Kidney glomerular epithelial cell (primary cell): ENCODE results near the gene DPH1.
"Not testable (repeated sequence)": the region's sequence is repeated elsewhere in the genome, so short reads cannot be mapped to it uniquely, and the experiment has no call there.

Experiments used
- DNase-seq: peaks from one replicate; lab custom pipeline; 2025; lab: John Stamatoyannopoulos, UW

Gene DPH1

DNA sequence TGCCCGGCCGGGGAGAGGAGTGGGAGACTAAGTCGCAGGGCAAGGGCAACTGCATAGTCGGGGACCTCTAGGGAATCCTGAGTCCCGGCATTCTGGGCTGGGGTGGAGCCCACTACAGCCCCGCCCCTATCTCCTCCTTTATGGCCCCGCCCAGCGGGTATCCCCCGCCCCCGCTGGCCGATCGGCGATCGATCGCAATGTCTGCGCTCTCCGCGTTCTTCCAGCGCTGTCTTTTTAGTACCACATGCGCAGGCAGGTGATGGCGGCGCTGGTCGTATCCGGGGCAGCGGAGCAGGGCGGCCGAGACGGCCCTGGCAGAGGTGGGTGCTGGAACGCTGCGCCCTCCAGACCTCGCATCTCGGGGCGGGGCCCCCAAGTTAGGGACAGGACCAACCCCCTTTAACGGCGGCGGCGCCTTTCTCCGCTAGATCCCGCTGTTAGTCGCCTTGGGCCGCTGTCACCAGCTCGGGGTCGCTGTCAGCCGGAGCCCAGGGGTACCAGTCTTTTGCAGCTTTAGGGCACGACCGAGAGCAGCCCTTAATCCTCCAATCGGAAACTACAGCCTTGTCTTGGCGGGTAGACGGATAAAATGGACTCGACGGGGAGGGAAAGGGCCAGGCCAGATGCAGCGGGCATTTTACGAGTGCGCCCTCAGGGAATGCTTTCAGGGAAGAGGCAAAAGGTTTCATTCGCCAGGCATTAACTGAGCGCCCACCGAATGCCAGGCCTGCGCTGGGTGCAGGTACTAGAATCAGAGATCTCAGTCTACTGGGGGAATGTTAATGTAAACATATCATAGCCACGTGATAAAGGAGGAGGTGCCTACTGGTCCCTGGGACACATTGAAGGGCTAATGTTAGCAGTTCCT, at the start of gene DPH1:
Gene DPH1 (plus strand): TSS at position 243 of the 868 bp plus-strand sequence. CDS start 17 bp downstream, at position 260.
- peak; percentile 78 for DNase-seq

DNA sequence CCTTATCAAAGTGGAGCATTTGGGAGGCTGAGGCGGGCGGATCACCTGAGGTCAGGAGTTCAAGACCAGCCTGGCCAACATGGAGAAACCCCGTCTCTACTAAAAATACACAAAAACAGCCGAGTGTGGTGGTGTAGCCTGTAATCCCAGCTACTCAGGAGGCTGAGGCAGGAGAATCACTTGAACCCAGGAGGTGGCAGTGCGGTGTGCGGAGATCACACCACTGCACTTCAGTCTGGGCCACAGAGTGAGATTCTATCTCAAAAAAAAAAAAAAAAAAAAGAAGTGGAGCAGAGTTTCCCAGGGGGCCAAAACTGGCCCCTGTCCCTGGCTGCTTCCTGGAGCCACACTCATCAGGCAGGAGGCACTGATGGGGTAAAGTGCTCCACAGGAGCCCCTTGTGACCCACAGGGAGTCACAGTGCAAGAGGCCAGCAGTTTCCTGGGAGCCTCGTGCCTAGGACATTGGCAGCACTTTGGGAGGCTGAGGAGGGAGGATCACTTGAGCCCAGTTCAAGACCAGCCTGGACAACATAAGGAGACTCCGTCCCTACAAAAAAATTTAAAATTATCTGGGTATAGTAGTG, 49.2 kb upstream of the DPH1 start:
- DNase-seq = no peak

DNA sequence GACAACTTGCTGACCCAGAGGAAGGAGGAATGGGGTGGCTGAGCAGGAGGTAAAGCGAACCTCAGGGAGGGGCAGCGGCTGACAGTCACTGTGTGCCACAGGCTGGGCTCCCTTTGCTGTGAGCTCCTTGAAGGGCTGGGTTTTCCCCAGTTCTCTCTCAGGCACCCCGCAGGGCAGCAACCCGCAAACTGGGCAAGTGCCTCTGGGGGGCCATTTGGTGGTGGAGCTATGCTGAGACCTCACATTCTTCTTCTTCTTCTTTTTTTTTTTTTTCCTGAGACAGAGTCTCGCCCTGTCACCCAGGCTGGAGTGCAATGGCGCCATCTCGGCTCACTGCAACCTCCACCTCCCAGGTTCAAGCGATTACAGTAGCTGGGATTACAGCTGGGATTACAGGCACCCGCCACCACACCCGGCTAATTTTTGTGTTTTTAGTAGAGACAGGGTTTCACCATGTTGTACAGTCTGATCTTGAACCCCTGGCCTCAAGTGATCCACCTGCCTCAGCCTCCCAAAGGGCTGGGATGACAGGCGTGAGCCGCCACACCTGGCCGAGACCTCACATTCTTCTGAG, 47.1 kb upstream of the DPH1 start:
- DNase-seq = not testable (repeated sequence)

DNA sequence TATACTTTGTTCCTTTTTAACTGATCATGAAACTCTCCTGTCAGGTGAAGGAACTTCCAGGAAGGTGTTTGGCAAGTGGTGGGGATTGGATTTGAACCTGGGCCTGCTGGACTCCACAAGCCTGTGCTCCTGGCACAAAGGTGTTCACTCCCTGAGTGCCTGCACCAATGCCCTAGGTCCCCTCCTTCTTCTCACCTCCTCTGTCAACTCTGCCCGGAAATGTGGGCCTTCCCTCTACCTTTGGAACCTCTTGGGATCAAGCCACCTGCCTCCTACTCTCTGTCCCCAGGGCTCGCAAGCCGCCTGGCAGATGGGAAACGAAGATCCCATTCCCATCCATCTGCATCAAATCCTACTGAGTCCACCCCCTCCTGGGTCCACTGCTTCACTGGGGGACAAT, 44.9 kb upstream of the DPH1 start:
- no peak for DNase-seq

GRCh38 chr17:1985686-1986085, 44.3 kb upstream of the DPH1 start:
- no peak for DNase-seq

DNA sequence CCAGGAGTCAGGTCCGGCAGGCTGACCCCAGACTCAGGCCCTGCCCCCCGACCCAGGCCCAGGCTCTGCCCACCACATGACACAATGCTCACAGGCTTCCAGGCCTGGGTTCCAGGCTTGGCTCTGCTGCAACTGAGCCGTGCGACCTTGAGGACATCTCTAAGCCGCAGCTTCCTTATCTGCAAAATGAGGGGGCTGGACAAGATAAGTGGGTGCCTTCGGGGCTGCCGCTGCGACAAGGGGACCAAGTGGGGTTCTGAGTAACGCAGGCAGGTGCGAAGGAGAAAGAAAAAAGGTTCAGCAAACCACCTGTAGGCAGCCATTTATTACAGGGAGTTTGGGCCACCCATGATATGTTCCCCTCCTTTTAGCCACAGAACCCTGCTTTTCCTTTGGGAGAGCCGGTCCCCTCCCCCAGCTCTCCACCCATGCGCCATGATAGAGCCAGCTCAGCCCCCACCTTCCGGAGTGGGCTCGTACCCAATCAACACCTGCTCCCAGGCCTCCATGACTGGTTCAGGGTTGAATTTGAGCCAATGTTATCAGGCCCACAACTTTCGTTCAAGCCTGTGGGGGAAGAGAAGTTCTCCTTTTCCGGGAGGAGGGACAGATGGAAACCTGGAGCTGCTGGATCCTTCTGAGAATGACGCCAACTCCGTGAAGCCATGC, 43.0 kb upstream of the DPH1 start:
- no peak for DNase-seq

DNA sequence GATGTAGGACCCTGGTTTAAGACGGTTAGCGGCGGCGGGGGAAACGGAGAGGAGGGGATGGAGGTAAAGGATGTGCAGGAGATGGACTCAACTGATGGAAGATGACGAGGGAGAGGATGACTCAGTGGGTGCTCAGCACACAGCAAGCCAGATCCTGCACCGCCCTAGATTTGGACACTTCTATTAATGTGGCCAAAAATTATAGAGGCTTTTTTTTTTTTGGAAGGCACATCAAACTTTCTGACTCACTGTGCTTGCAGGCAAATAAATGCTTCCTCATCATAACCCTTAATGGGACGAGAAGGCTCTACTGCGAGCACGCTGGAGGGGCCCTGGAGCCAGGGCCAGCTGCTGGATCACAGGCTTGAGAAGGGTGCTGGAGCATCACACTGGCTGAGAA, 40.8 kb upstream of the DPH1 start:
- DNase-seq = no peak

DNA sequence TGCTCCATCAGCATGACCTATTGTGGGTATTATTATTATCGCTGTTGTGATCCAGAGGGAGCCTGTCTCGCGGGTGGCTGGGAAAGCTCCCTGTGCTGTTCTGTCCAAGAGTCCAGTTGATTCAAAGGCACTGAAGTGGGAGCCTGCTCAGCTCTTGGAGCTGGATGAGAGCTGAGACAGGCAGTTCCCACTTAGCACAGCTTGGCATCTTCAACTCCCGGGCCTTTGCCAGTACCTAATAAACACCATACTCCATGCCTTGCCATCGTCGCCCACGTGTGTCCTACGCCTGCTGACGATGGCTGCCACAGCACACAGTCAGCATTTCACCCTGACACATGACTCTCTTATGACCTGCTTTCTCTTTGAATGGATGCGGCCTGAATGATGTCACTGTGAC, 37.4 kb upstream of the DPH1 start:
- no peak for DNase-seq

DNA sequence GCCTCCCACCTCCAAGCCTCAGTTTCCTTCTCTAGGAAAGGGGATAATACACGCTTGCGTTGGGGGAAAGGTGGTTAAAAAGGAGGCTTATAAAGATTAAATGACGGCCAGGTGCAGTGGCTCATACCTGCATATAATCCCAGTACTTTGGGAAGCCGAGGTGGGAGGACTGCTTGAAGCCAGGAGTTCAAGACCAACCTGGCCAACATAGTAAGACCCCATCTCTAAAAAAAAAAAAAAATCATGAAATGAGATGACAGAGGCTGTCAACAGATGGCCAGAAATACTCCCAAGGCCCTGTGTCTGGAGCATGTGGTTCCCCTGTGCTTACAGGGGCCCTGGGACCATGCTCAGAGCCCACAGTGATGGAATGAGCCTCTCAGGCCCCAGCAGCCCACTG, 35.2 kb upstream of the DPH1 start:
- DNase-seq = no peak

- no peak for DNase-seq
Measured at GRCh38 chr17:1995321-1995892, 34.5 kb upstream of the DPH1 start.

GRCh38 chr17:1995907-1996799, 33.8 kb upstream of the DPH1 start:
- DNase-seq = no peak

- DNase-seq = no peak
Measured at GRCh38 chr17:1996800-1997288, 33.1 kb upstream of the DPH1 start.

DNA sequence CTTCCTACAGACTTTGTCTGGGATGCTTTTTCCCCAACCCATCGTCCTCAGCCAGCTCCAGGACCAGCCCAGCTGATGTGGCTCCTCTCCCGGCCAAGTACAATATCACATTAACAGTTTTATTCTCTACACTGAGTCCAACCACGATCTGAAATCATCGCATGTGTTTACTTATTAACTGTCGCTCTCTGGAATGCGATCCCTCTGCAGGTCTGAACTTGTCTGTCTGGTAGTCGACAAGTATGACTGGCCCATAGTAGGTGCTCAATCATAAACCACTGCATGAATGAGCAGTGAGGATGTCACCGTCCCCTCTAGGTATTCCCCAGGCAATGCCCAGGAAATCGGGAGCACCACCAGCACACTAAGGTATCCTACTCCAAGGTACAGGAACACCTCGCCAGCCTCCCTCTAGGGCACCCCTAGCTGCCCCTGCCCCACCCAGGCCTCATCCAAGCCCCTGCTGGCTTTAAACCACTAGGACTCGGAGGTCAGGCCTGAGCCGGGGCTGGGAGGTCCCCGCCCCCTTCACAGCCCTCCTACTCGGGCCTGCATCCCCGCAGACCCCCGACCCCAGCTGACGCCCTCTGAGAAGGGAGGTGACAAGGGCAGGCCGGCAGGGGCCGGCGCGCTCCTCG, 32.5 kb upstream of the DPH1 start:
- DNase-seq = peak; percentile 30

DNA sequence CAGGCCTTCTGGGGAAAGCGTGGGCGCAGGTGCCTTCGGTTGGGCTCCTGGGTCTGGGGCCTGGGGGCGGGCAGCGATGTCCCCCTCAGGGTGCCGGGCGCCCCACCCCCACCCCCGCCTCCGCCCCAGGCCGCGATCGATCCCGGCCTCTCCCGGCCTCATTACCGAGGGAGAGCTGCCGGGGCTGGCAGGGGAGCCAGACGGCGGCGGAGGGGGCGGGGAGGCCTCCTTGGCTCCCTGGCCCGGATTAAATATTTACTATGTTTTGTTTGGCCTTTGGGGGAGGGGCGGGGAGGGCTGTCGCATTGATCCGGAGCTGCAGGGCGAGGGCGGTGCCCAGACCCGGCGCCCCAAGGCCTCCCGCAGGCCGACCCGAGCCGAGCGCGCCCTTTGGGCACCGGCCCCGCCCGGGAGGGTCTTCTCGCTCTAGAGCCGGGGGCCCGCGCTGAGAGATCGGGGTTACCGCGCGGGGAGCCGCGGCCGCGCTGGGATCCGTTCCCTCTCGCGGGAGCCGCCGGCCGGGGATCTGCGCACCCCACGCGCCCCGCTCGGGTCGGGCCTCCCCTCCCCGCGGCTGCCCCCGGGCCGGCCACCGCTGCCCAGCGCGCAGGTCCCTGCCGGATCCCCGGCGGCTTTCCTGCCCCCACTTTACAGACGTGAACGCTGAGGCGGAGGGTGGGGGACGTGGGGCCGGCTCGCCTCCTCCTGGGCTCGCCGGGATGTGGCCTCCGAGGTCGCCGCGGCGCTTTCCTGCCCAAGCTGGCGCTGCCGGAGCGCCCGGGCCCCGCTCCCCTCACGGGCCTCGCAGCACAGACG, 31.8 kb upstream of the DPH1 start:
- DNase-seq = no peak

GRCh38 chr17:1999557-2000251, 30.2 kb upstream of the DPH1 start:
- no peak for DNase-seq

GRCh38 chr17:2002767-2003329, 27.1 kb upstream of the DPH1 start:
- no peak for DNase-seq

- DNase-seq = no peak
Measured at GRCh38 chr17:2003525-2003924, 26.4 kb upstream of the DPH1 start.

DNA sequence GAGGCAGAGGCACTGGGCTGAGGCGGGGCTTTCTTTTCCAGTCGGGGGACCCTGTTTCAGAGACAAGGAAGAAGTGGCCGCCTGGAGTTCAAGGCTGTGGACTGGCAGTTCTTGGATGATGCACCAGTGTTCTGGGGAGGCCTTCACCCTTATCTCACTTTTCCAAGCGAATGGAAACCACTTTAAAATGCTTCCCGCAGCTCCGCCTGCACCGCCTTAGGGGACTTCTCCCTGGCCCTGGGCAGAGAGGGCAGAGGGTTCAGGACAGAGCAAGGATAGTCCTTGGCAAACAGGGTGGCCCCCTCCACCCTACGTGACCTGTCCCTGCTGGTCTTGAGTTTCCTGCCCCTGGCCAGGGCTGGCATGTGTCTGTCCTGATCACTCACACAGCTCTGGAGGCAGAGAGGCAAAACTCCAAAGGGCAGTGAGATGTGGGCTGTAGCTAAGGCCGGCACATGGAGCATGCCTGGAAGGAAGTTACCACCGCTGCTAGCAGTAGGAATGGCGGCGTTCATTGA, 25.5 kb upstream of the DPH1 start:
- DNase-seq = no peak
